Endodermal cell (in vitro differentiated cells): Measurements from ENCODE around the gene RHBDL1. TPM values are rescaled to one million over a fixed set of nuclear protein-coding genes. Genes with fewer than 3 reads are reported as not detected.

ENCODE experiments used
- DNase-seq: peaks from one replicate; pipeline ENCODE4 v3.0.0-alpha.2; 2017
- H3K27ac ChIP-seq: 2 replicates; pipeline ENCODE4 v1.5.1; 2013; ENCODE audit warnings: mild to moderate bottlenecking, low read depth, low read length, moderate library complexity
- H3K27me3 ChIP-seq: 2 replicates; pipeline ENCODE4 v1.6.1; 2013; ENCODE audit warnings: mild to moderate bottlenecking, low read length, moderate library complexity; ENCODE audit not compliant: insufficient read depth, control insufficient read depth, poor library complexity, severe bottlenecking
- H3K36me3 ChIP-seq: 2 replicates; pipeline ENCODE4 v1.7.0; 2013; ENCODE audit warnings: mild to moderate bottlenecking, low read length, moderate library complexity; ENCODE audit not compliant: control insufficient read depth, insufficient read depth
- H3K4me1 ChIP-seq: one replicate; pipeline ENCODE4 v1.7.0; 2013; ENCODE audit warnings: low read length; ENCODE audit not compliant: control insufficient read depth, insufficient read depth
- H3K4me3 ChIP-seq: 2 replicates; pipeline ENCODE4 v1.5.1; 2013; ENCODE audit warnings: mild to moderate bottlenecking, low read length, moderate library complexity
- H3K9ac ChIP-seq: 2 replicates; pipeline ENCODE4 v1.6.1; 2013; ENCODE audit warnings: mild to moderate bottlenecking, low read length, moderate library complexity; ENCODE audit not compliant: poor library complexity, severe bottlenecking; ENCODE audit errors: extremely low read depth
- H3K9me3 ChIP-seq: 2 replicates; pipeline ENCODE4 v1.6.1; 2013; ENCODE audit warnings: mild to moderate bottlenecking, low read length, moderate library complexity; ENCODE audit not compliant: control insufficient read depth
- H3K27ac Mint-ChIP-seq: 2 replicates; pipeline ENCODE4 v1.8.0; 2020; ENCODE audit warnings: mixed read lengths
- H3K27me3 Mint-ChIP-seq: 2 replicates; pipeline ENCODE4 v1.8.0; 2021; ENCODE audit warnings: mild to moderate bottlenecking, mixed read lengths; ENCODE audit not compliant: insufficient read depth
- H3K36me3 Mint-ChIP-seq: 2 replicates; pipeline ENCODE4 v1.8.0; 2020; ENCODE audit warnings: low read depth, mixed read lengths
- H3K4me1 Mint-ChIP-seq: 2 replicates; pipeline ENCODE4 v1.8.0; 2020; ENCODE audit warnings: mixed read lengths
- H3K4me3 Mint-ChIP-seq: 2 replicates; pipeline ENCODE4 v1.8.0; 2020; ENCODE audit warnings: mild to moderate bottlenecking, moderate library complexity, mixed read lengths
- H3K9me3 Mint-ChIP-seq: 2 replicates; pipeline ENCODE4 v1.8.0; 2020; ENCODE audit warnings: mild to moderate bottlenecking, mixed read lengths
- WGBS, 2 experiments: methylation state at CpG; one replicate each; pipeline versions ENCODE4 v1.1.5 to v1.1.7; 2013; ENCODE audit warnings: missing lambda C conversion rate in 2 of 2, mixed read lengths in 1 of 2; ENCODE audit not compliant: insufficient coverage in 1 of 2, insufficient read length in 1 of 2; 5-methylcytosine and 5-hydroxymethylcytosine counted together
- total RNA-seq, 2 donors: library from RNA; stranded (reverse); fragmentation: NEBNext Ultra II Directional in 1 of 2; extraction: Animal tissue kit (Norgen Biotek cat#: 25700) in 1 of 2; gene quantifications; 2 replicates in 1 of 2; 3 replicates in 1 of 2; pipeline ENCODE4 v1.2.1, GENCODE V29; 2021
- TF ChIP-seq, protein P1 (sequence below): fragments of 200-600 bp; sonication (generic); conservative IDR thresholded peaks from 2 replicates; pipeline ENCODE4 v1.5.0; 2021; ENCODE audit warnings: antibody characterized with exemption, mild to moderate bottlenecking

RHBDL1 gene
- total RNA-seq, 2 donors from 2014 or later = 3.7 to 5.1 TPM

DNA sequence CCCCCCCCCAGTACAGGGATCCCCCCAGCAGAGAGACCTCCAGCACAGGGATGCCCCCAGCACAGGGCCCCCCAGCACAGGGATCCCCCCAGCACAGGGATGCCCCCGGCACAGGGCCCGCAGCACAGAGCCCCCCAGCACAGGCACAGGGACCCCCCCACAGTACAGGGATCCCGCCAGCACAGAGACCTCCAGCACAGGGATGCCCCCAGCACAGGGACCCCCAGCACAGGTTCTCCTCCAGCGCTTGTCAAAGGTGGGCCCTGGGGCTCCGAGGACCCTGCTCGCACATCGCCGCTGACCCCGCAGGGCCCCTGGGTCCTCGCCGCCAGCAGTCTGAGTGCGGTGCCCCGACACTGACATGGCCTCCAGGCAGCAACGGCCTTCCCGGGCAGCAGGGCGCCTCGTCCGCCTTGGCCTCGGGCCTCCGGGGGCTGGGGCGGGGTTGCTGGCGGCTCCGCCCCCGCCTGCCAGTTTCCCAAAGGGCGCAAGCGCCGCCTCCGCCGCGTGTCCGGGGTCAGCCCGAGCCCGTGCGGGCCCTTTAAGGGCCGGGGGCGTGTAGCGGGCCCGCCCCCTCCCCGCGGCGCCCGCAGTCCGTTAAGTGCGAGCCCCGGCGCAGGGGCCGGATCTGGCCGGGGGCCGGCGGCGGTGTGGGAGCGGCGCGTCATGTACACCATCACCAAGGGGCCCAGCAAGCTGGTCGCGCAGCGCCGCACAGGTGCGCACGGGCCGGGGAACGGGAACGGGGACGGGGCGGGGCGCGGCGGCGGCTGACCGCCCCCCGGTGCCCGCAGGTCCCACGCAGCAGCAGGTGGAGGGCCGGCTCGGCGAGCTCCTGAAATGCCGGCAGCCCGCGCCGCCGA, 33.9 kb upstream of the RHBDL1 start, which contains the start of gene MCRIP2:
TSS of gene MCRIP2 (plus strand) at position 503 of the 863 bp plus-strand sequence. CDS start at position 667, 164 bp downstream.
- Histone ChIP-seq H3K27ac (no peak within 1 kb of the TSS), H3K9me3 (no peaks in the 10 kb centered on the region), H3K36me3 (no peaks in the 10 kb centered on the region), H3K27me3 (no peaks in the 10 kb centered on the region), H3K4me3 (peak within 1 kb of the TSS; percentile 77), H3K9ac (peak within 1 kb of the TSS; percentile 18), H3K4me1 (no peaks in the 10 kb centered on the region)
- Mint-ChIP-seq H3K27me3 (no peaks in the 10 kb centered on the region), H3K36me3 (no peaks in the 10 kb centered on the region), H3K4me3 (peak within 1 kb of the TSS; percentile 57), H3K9me3 (no peaks in the 10 kb centered on the region), H3K27ac (no peak within 1 kb of the TSS), H3K4me1 (no peaks in the 10 kb centered on the region)
- 1 to 2% methylated on average over 27 to 79 of the region's 81 CpGs for WGBS, 2 experiments
- TF ChIP-seq, protein P1, sequence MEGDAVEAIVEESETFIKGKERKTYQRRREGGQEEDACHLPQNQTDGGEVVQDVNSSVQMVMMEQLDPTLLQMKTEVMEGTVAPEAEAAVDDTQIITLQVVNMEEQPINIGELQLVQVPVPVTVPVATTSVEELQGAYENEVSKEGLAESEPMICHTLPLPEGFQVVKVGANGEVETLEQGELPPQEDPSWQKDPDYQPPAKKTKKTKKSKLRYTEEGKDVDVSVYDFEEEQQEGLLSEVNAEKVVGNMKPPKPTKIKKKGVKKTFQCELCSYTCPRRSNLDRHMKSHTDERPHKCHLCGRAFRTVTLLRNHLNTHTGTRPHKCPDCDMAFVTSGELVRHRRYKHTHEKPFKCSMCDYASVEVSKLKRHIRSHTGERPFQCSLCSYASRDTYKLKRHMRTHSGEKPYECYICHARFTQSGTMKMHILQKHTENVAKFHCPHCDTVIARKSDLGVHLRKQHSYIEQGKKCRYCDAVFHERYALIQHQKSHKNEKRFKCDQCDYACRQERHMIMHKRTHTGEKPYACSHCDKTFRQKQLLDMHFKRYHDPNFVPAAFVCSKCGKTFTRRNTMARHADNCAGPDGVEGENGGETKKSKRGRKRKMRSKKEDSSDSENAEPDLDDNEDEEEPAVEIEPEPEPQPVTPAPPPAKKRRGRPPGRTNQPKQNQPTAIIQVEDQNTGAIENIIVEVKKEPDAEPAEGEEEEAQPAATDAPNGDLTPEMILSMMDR = no peak
- DNase-seq = peak; percentile 94

DNA sequence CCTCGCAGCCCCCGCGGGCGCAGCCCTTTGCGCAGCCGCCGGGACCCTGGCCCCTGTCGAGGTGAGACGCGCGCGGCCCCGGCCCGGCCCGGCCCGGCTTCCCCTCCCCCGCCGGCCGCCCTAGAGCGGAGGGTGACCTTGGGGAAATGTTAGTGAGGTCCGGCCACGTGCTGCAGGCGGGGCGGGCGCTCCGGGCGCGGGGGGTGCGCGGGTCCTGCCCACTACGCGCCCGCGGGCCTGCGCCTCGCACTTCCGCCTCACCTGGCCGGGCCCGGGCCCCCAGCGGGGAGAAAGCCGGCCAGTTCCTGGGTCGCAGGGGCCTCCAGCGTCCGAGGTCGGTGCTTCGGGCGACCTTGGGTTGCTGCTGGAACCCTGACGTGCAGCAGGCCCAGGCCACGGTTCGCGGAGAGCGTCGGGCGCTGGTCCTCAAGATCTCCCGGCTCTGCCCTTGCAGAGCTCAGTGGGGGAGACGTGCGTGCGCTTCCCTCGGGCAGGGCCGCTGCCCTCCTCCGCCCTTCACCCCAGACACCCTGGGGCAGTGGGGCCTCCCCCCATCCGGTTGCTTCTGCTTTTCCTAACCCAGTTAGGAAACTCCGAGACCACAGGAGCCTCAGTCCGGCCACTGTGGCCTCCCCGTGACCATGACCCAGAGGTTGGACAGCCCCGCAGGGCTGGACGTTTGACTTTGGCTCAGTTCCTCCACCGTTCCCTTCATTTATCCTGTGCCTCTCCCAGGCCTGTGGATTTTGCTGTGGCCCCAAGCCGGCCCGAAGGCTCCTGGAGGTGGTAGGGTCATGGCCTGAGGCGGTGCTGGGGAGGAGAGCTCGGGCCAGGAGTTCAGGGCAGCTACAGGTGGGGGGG, 33.1 kb upstream of the RHBDL1 start:
- 13% methylated on average over 33 to 72 of the region's 72 CpGs for WGBS, 2 experiments

DNA sequence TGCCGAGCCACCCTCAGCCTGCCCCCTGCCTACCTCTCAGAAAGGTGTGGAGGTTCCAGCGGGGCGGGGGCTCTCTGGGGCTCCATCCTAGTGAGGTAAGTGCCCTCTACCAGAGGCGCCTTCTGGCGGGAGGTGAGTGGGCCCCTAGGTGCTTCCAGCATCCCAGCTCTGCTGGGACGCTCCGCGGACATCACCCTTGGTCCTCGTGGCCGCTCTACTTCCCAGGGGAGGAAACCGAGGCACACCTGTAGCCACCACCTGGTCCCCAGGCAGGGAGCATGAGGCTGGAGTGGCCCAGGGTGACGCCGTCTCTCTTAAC, 32.5 kb upstream of the RHBDL1 start:
- Mint-ChIP-seq H3K4me3 (peak overlapping the region; percentile 57), H3K27me3 (no peaks in the 10 kb centered on the region), H3K4me1 (no peaks in the 10 kb centered on the region), H3K27ac (no peak overlapping the region), H3K36me3 (no peaks in the 10 kb centered on the region), H3K9me3 (no peaks in the 10 kb centered on the region)
- no peaks in the 10 kb centered on the region for H3K4me1 ChIP-seq
- TF ChIP-seq, protein P1 = no peak
- peak overlapping the region; percentile 77 for H3K4me3 ChIP-seq
- no peak overlapping the region for H3K27ac ChIP-seq
- 91 to 92% methylated on average over 5 to 13 of the region's 13 CpGs for whole genome bisulfite sequencing, 2 experiments
- DNase-seq = no peak
- no peaks in the 10 kb centered on the region for H3K9me3 ChIP-seq
- H3K27me3 ChIP-seq = no peaks in the 10 kb centered on the region
- no peaks in the 10 kb centered on the region for H3K36me3 ChIP-seq
- no peak overlapping the region for H3K9ac ChIP-seq

More for the DNA sequence above, 33.1 kb upstream of the RHBDL1 start:
- no peak overlapping the region for H3K27ac ChIP-seq
- Mint-ChIP-seq H3K36me3 (no peaks in the 10 kb centered on the region), H3K27me3 (no peaks in the 10 kb centered on the region), H3K27ac (no peak overlapping the region), H3K4me3 (peak overlapping the region; percentile 57), H3K4me1 (no peaks in the 10 kb centered on the region), H3K9me3 (no peaks in the 10 kb centered on the region)
- DNase-seq = peak; percentile 79
- H3K27me3 ChIP-seq = no peaks in the 10 kb centered on the region
- no peaks in the 10 kb centered on the region for H3K9me3 ChIP-seq
- TF ChIP-seq, protein P1 = no peak
- H3K4me1 ChIP-seq = no peaks in the 10 kb centered on the region
- H3K9ac ChIP-seq = peak overlapping the region; percentile 18
- no peaks in the 10 kb centered on the region for H3K36me3 ChIP-seq
- H3K4me3 ChIP-seq = peak overlapping the region; percentile 77
